ENCODE results near the gene EPHB6. TPM values are rescaled to one million over a fixed set of nuclear protein-coding genes. Genes with fewer than 3 reads are reported as not detected.

EPHB6 gene
- total and polyA plus RNA-seq, 10 of the 15 experiments (the other 5 are each of a cell fraction or from before 2014, with no cell fraction given), result 0.06 to 1.3 (median 0.37) TPM; not detected in 2

DNA sequence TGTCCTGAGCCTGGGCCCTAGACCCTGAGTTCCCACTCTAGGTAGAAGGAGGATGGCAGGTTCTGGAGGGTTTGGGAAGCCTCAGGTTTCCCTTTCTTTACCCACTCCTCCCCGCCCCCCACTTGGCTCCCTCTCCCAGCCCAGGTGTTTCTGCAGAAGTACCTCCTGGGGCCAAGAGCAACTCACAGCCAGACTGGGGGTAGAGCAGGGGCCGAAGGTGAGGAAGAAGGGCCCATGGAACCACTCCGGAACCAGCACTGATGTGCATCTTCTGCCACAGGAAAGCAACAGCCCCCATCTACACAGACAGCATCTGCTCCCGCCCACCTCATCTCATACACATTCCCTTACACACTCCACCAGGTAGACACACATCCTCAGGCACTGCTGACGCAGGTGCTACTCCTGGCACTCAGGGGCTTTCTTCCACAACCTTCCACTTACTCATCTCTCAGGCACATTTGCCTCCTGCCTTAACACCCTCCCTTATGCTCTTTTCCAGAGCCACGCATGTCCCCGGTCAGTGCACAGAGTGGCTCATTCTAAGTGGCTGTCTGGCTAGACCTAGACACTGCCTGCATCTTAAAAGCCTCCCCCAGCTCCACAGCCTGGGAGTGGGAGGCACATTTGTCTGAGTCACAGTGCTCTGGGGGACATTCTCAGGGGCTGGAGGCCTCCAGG lies 1.8 kb downstream of the EPHB6 start:
- 62% methylated on average over 7 of the region's 7 CpGs for WGBS (ENCODE audit: insufficient coverage, insufficient replicate concordance, low lambda C conversion rate, missing lambda C conversion rate)
- Histone ChIP-seq H3K9ac (ENCODE audit: control insufficient read depth, insufficient read depth, low read length) (no peak overlapping the region), H3K9me3 (replicated peaks; ENCODE audit: control insufficient read depth, insufficient read depth, low read length) (no peaks in the 10 kb centered on the region), H2AFZ (ENCODE audit: control insufficient read depth, low read depth, low read length) (no peak overlapping the region), H3K4me1 (ENCODE audit: control insufficient read depth, insufficient read depth, low read length) (no peaks in the 10 kb centered on the region), H3K36me3 (ENCODE audit: control insufficient read depth in 2 of 2, insufficient read depth in 2 of 2, low read length in 1 of 2) (no peaks in the 10 kb centered on the region), H4K20me1 (ENCODE audit: control insufficient read depth, insufficient read depth) (no peaks in the 10 kb centered on the region), H3K27me3 (replicated peaks in 1 of 2; ENCODE audit: control insufficient read depth in 2 of 2, insufficient read depth in 2 of 2, low read length in 1 of 2) (peaks cover 0 to 9% of the 10 kb centered on the region in 2 experiments; a peak in 3 of 4 replicates), H3K4me2 (ENCODE audit: control insufficient read depth, insufficient read depth) (no peak overlapping the region), H3K27ac (ENCODE audit: control insufficient read depth, insufficient read depth) (no peak overlapping the region), H3K79me2 (ENCODE audit: control insufficient read depth, insufficient read depth, low read length) (no peaks in the 10 kb centered on the region), H3K4me3 (no peak overlapping the region)
- in situ Hi-C loops (cut with MboI), result no loop called here
- SMC1A ChIA-PET (ENCODE audit: uncharacterized antibody, unreplicated experiment), result no interaction called here
- intact Hi-C loops (cut with micrococcal nuclease; ENCODE audit: unreplicated experiment), result no loop called here
- ATAC-seq, result no peak
- CTCF ChIA-PET, result interaction anchor here (0.7 to 1.0 kb wide), 4 partner anchors 9 to 145 kb away, joined by 3 read pairs; no protein-coding TSS in a partner anchor
- POLR2A ChIA-PET, result no interaction called here
- BruUV-seq (replicated peaks), result no TSS peak
- RAD21 ChIA-PET (ENCODE audit: unreplicated experiment), result no interaction called here
- FAIRE-seq, result no peak
- no peak for DNase-seq (ENCODE audit: low read depth, low spot score)
- no peak for TF ChIP-seq CHD4 (IDR thresholded peaks at IDR 0.05)
- TF ChIP-seq CBX5 (IDR thresholded peaks at IDR 0.05; ENCODE audit: low read depth), result no peak
- TF ChIP-seq CREM (IDR thresholded peaks at IDR 0.05; ENCODE audit: low read depth), result no peak
- no peak for TF ChIP-seq ASH2L (IDR thresholded peaks at IDR 0.05; ENCODE audit: borderline replicate concordance, low read depth)
- TF ChIP-seq STAT3 (IDR thresholded peaks at IDR 0.05; ENCODE audit: low read depth, low read length), result no peak
- TF ChIP-seq EZH2 (IDR thresholded peaks at IDR 0.05; ENCODE audit: borderline replicate concordance, control insufficient read depth, low read depth, low read length), result no peak

DNA sequence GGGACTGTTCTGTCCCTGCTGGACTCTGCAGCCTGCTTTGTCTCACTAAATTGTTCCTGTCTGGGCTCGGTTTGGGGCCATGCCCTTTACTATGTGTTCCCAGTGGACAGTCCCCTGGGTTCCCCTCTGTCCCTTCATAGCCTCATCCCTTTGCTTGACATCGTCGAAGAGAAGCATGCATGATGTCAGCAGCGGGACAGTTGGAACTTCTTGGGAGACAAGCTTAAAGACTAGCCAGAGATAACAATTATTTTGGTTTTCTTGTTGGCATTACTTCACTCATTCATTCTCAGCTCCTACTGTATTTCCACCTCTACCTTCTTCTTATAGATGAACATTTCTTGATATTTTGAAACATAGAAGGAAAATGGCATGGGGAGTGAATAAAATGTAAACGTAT lies 2.7 kb downstream of the EPHB6 start:
- WGBS (ENCODE audit: insufficient coverage, insufficient replicate concordance, low lambda C conversion rate, missing lambda C conversion rate), result 55% methylated on average over 5 of the region's 5 CpGs
- Histone ChIP-seq H3K4me1 (ENCODE audit: control insufficient read depth, insufficient read depth, low read length) (no peaks in the 10 kb centered on the region), H3K27me3 (replicated peaks in 1 of 2; ENCODE audit: control insufficient read depth in 2 of 2, insufficient read depth in 2 of 2, low read length in 1 of 2) (peaks cover 0 to 9% of the 10 kb centered on the region in 2 experiments; a peak in 3 of 4 replicates), H3K79me2 (ENCODE audit: control insufficient read depth, insufficient read depth, low read length) (no peaks in the 10 kb centered on the region), H3K4me3 (no peak overlapping the region), H2AFZ (ENCODE audit: control insufficient read depth, low read depth, low read length) (no peak overlapping the region), H3K36me3 (ENCODE audit: control insufficient read depth in 2 of 2, insufficient read depth in 2 of 2, low read length in 1 of 2) (no peaks in the 10 kb centered on the region), H4K20me1 (ENCODE audit: control insufficient read depth, insufficient read depth) (no peaks in the 10 kb centered on the region), H3K9ac (ENCODE audit: control insufficient read depth, insufficient read depth, low read length) (no peak overlapping the region), H3K27ac (ENCODE audit: control insufficient read depth, insufficient read depth) (no peak overlapping the region), H3K4me2 (ENCODE audit: control insufficient read depth, insufficient read depth) (no peak overlapping the region), H3K9me3 (replicated peaks; ENCODE audit: control insufficient read depth, insufficient read depth, low read length) (no peaks in the 10 kb centered on the region)
- ChIA-PET CTCF (interaction anchor here (0.6 to 1.6 kb wide), 8 partner anchors 12 to 319 kb away, joined by 3 to 5 read pairs (median 3); no protein-coding TSS in a partner anchor), RAD21 (ENCODE audit: unreplicated experiment) (interaction anchor here (1.3 kb wide), 1 partner anchor 145 kb away, joined by 7 read pairs; no protein-coding TSS in a partner anchor), POLR2A (interaction anchor here (0.8 kb wide), 1 partner anchor 156 kb away, joined by 3 read pairs; no protein-coding TSS in a partner anchor), SMC1A (ENCODE audit: uncharacterized antibody, unreplicated experiment) (interaction anchor here (1.0 to 1.4 kb wide), 2 partner anchors 13 to 74 kb away, joined by 3 to 4 read pairs; no protein-coding TSS in a partner anchor)
- DNase-seq (ENCODE audit: low read depth, low spot score) (no peak), FAIRE-seq (no peak), ATAC-seq (no peak)
- BruUV-seq (replicated peaks), result no TSS peak
- in situ Hi-C loops (cut with MboI), result no loop called here
- intact Hi-C loops (cut with micrococcal nuclease; ENCODE audit: unreplicated experiment), result no loop called here
- TF ChIP-seq, protein P1, sequence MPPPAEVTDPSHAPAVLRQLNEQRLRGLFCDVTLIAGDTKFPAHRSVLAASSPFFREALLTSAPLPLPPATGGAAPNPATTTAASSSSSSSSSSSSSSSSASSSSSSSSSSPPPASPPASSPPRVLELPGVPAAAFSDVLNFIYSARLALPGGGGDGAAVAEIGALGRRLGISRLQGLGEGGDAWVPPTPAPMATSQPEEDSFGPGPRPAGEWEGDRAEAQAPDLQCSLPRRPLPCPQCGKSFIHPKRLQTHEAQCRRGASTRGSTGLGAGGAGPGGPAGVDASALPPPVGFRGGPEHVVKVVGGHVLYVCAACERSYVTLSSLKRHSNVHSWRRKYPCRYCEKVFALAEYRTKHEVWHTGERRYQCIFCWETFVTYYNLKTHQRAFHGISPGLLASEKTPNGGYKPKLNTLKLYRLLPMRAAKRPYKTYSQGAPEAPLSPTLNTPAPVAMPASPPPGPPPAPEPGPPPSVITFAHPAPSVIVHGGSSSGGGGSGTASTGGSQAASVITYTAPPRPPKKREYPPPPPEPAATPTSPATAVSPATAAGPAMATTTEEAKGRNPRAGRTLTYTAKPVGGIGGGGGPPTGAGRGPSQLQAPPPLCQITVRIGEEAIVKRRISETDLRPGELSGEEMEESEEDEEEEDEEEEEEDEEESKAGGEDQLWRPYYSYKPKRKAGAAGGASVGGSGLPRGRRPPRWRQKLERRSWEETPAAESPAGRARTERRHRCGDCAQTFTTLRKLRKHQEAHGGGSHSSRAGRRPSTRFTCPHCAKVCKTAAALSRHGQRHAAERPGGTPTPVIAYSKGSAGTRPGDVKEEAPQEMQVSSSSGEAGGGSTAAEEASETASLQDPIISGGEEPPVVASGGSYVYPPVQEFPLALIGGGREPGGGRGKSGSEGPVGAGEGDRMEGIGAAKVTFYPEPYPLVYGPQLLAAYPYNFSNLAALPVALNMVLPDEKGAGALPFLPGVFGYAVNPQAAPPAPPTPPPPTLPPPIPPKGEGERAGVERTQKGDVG (CRISPR knock-in tag; IDR thresholded peaks at IDR 0.05), result no peak
- TF ChIP-seq MEF2B (IDR thresholded peaks at IDR 0.05; ENCODE audit: partially characterized antibody, poor library complexity, severe bottlenecking) (no peak), ASH2L (IDR thresholded peaks at IDR 0.05; ENCODE audit: borderline replicate concordance, low read depth) (no peak), CHD2 (IDR thresholded peaks at IDR 0.05; ENCODE audit: borderline replicate concordance, low read depth, low read length) (no peak)
- TF ChIP-seq, protein P2, sequence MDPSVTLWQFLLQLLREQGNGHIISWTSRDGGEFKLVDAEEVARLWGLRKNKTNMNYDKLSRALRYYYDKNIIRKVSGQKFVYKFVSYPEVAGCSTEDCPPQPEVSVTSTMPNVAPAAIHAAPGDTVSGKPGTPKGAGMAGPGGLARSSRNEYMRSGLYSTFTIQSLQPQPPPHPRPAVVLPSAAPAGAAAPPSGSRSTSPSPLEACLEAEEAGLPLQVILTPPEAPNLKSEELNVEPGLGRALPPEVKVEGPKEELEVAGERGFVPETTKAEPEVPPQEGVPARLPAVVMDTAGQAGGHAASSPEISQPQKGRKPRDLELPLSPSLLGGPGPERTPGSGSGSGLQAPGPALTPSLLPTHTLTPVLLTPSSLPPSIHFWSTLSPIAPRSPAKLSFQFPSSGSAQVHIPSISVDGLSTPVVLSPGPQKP (IDR thresholded peaks at IDR 0.05; ENCODE audit: low read depth, low read length), result no peak
